NB4 (cell line): Measurements from ENCODE around the gene BRINP1.

ENCODE experiments used
- DNase-seq: peaks from one replicate; pipeline ENCODE4 v3.0.0; 2010; ENCODE audit warnings: low read depth
- H3K4me3 ChIP-seq: one replicate; pipeline ENCODE4 v1.5.1; 2011; ENCODE audit warnings: mild to moderate bottlenecking, low read depth, low read length, moderate library complexity
- CTCF ChIP-seq: IDR thresholded peaks from one replicate; pipeline ENCODE4 v1.5.1; 2012; ENCODE audit warnings: low read depth, low read length
- MAX ChIP-seq: IDR thresholded peaks from 2 replicates; pipeline ENCODE4 v1.6.1; 2011; ENCODE audit warnings: low read depth, low read length
- MYC ChIP-seq: IDR thresholded peaks from 2 replicates; pipeline ENCODE4 v1.6.1; 2011; ENCODE audit warnings: low read depth, low read length
- POLR2A ChIP-seq: IDR thresholded peaks from 2 replicates; pipeline ENCODE4 v1.6.1; 2011; ENCODE audit warnings: mild to moderate bottlenecking; ENCODE audit not compliant: insufficient read length; ENCODE audit errors: extremely low read depth

BRINP1 gene

DNA sequence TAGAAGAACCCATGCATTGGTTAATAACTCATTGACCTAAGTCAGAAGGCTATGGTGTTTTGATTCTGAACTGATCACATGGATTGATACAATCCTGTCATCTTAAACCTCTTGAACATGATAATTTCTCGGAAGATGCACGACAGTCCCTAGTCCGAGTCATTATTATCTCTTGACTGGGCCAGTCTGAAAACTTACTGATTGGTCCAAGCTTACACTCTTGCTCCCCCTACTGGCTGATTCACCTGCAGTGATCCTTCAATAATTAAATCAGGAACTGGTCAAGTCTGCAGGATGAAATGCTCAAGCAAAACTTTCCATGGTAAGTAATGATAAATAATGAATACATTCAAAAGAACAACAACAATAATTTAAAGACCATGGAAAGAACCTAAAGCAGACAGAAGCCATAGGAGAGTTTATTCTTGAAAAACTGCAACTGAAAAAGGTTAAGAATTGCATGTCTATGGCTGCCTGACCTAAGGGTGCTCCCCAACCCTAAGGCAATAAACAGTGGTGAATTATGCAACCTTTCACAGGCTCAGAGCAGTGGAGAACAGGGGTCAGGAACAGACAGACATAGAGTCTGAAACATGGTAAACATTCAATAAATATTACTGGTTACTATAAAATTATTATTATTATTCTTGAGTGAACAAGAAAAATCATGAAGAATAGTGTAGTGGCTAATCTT lies 79.3 kb downstream of the BRINP1 start:
- DNase-seq, result peak; percentile 70
- no peak overlapping the region for H3K4me3 ChIP-seq
- peak; percentile 73 for TF ChIP-seq CTCF
- TF ChIP-seq MAX, result no peak
- TF ChIP-seq POLR2A, result no peak
- TF ChIP-seq MYC, result no peak

DNA sequence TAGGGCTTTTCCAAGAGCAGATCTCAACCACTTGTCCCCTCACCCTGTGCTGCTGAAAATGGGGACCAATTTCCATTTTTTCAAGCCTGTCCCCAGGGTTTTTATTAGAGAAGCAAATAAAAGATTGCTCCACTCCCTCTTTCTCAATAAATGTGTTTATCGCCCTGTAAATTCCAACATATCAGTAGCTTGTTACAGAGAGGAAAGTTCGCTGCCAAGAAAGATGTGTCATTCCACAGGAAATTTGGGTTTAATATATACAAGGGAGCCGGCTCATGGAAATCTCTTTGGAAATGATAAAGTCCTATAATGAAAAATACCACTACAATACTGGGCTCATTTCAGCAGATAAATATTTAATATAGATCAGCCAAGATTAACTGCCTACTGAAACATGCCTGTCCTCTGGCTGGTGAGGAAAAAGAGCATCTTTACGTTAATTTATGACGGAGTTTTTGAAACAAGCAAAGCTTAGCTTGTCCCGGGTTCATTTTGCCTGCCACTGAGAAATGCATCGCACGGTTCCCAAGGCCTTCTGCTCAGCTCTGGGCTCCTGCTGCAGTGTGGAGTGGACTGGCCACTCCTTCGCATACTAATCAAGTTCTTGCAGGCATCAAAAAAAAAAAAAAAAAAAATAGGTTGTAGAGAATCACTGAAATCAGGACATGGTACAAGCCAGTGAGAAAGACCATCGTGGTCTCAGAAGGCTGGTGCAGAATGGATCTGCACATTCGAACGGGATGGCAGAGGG lies 84.5 kb downstream of the BRINP1 start:
- H3K4me3 ChIP-seq, result no peak overlapping the region
- DNase-seq, result no peak
- TF ChIP-seq POLR2A (no peak), MYC (no peak), CTCF (no peak), MAX (no peak)

DNA sequence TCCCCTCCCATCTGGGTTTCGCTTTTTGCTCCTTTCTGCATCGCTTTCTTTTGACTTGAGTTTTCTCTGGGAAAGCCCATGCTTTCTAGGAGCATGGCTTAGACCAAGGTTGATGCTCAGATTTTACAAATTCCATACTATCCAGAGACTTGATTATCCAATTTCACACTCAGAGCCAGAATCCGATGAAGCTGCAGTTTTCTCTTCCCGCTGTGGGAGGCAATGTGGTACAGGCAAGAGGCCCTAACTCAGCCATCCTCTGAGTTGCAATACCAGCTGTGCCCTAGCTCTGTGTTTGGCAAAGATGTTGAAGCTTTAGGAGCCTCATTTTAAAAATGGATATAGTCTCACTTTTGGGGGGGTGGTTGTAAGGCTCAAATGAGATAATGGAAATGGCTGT lies 85.1 kb downstream of the BRINP1 start:
- DNase-seq, result peak; percentile 4
- H3K4me3 ChIP-seq, result no peak overlapping the region
- TF ChIP-seq MAX (no peak), CTCF (no peak), POLR2A (no peak), MYC (no peak)

- H3K4me3 ChIP-seq, result no peak overlapping the region
- TF ChIP-seq CTCF, result no peak
- no peak for TF ChIP-seq MYC
- TF ChIP-seq POLR2A, result no peak
- TF ChIP-seq MAX, result no peak
- no peak for DNase-seq
Measured at GRCh38 chr9:119283078-119283794, 86.0 kb downstream of the BRINP1 start.

DNA sequence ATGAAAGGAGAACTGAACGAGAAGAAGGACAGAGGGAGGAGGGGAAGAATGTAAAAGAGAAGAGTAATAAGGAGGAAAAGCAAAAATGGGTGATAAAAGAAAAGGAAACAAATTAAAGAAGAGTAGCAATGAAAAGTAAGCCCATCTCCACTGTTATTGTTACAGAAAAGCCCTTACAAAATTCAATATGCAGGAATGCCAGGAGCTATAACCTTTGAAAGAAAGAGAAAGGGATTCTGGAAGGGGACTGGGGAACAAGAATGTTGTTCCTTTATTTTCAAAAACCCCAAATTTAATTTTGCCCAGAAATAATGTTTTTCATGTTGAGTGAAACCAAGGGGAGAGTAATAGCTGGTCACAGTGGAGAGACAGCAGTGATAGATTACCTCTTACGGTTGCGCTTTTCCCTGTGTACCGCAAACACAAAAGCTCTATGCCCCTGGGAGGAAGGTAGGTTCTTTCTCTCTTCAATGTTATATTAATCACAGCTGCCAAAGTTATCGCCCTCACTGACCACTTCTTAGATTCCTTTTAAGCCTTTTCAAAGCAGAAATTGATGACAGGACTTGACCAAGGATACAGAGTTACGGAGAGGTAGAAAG lies 86.7 kb downstream of the BRINP1 start:
- no peak for TF ChIP-seq MAX
- TF ChIP-seq CTCF, result no peak
- TF ChIP-seq MYC, result no peak
- no peak for TF ChIP-seq POLR2A
- no peak for DNase-seq
- no peak overlapping the region for H3K4me3 ChIP-seq
